Panc1 (cell line): Measurements from ENCODE around the gene SSBP4. TPM values are rescaled to one million over a fixed set of nuclear protein-coding genes. Genes with fewer than 3 reads are reported as not detected.

ENCODE experiments used
- ATAC-seq: fragments of 200-7000 bp; cut with Tn5 transposase; 2 replicates; pipeline ENCODE4 v1.9.1; 2020; ENCODE audit warnings: mild to moderate bottlenecking, moderate library complexity
- BruUV-seq: library from RNA; stranded (reverse); fragments of 400-500 nt; replicated peaks from 2 replicates; lab custom pipeline; 2021; lab: Mats Ljungman, UMichigan
- CTCF ChIA-PET: fragments of 300-600 bp; sonication (Branson Sonifier 250); formaldehyde crosslinking; loops from one replicate; lab custom pipeline; 2022; ENCODE audit warnings: antibody characterized with exemption; lab: Charles Lee
- POLR2A ChIA-PET: fragments of 300-600 bp; sonication (Branson Sonifier 250); formaldehyde crosslinking; loops from one replicate; lab custom pipeline; 2022; ENCODE audit warnings: antibody characterized with exemption; lab: Charles Lee
- DNase-seq: peaks from one replicate; pipeline ENCODE4 v3.0.0-alpha.2; 2010; ENCODE audit warnings: low read depth, low spot score
- H3K27ac ChIP-seq: 2 replicates; pipeline ENCODE4 v1.5.1; 2011; ENCODE audit warnings: mild to moderate bottlenecking, low read length, inconsistent platforms
- H3K27me3 ChIP-seq: fragments of 200-500 bp; sonication (Bioruptor generic); 2 replicates; pipeline ENCODE4 v1.6.0; 2014; ENCODE audit warnings: low read length, inconsistent platforms; ENCODE audit not compliant: control insufficient read depth, insufficient read depth
- H3K36me3 ChIP-seq: fragments of 200-500 bp; sonication (Bioruptor generic); 2 replicates; pipeline ENCODE4 v1.5.1; 2014; ENCODE audit warnings: inconsistent platforms, mild to moderate bottlenecking, low read length, moderate library complexity; ENCODE audit not compliant: control insufficient read depth, insufficient read depth
- H3K4me1 ChIP-seq: 2 replicates; pipeline ENCODE4 v1.5.1; 2011; ENCODE audit warnings: inconsistent platforms, mild to moderate bottlenecking, low read length, moderate library complexity; ENCODE audit not compliant: control insufficient read depth, insufficient read depth
- H3K4me3 ChIP-seq, 2 experiments: 2 replicates each; pipeline ENCODE4 v1.5.1; 2011 to 2012; ENCODE audit warnings: low read depth in 2 of 2, low read length in 2 of 2, mild to moderate bottlenecking in 2 of 2, inconsistent platforms in 1 of 2, moderate library complexity in 1 of 2
- H3K9me3 ChIP-seq: fragments of 200-500 bp; sonication (Bioruptor generic); 2 replicates; pipeline ENCODE4 v1.5.1; 2014; ENCODE audit warnings: low read depth, mild to moderate bottlenecking, inconsistent platforms, low read length, moderate library complexity; ENCODE audit not compliant: control insufficient read depth, insufficient read depth
- CTCF ChIP-seq: fragments of 450-650 bp; IDR thresholded peaks from 2 replicates; pipeline ENCODE4 v1.5.1; 2017; ENCODE audit warnings: mild to moderate bottlenecking
- POLR2AphosphoS5 ChIP-seq: IDR thresholded peaks from 2 replicates; pipeline ENCODE4 v1.6.1; 2012; ENCODE audit warnings: mild to moderate bottlenecking, low read depth, low read length, moderate library complexity
- REST ChIP-seq, 2 experiments: IDR thresholded peaks; 2 replicates each; pipeline ENCODE4 v1.6.1; 2011 to 2012; ENCODE audit warnings: low read depth in 2 of 2, control low read depth in 1 of 2, low read length in 1 of 2, mild to moderate bottlenecking in 1 of 2, moderate library complexity in 1 of 2; ENCODE audit not compliant: insufficient read depth in 1 of 2
- SIN3A ChIP-seq: IDR thresholded peaks from 2 replicates; pipeline ENCODE4 v1.6.1; 2012; ENCODE audit warnings: low read depth, mild to moderate bottlenecking, low read length, moderate library complexity, borderline replicate concordance; ENCODE audit not compliant: insufficient read depth
- TCF7L2 ChIP-seq: IDR thresholded peaks from 2 replicates; pipeline ENCODE4 v1.6.1; 2011; ENCODE audit warnings: mild to moderate bottlenecking, low read depth, low read length, inconsistent platforms
- in situ Hi-C: cut with HindIII; loops from 2 replicates; pipeline ENCODE4 v1.10.0; 2016; ENCODE audit warnings: low sequenced_read_pairs, low pct_unique_long_range_greater_than_20kb
- intact Hi-C: fragments of 100-400 bp; cut with micrococcal nuclease; formaldehyde crosslinking; loops from one replicate; pipeline ENCODE4 v1.10.0; 2022; ENCODE audit not compliant: unreplicated experiment
- total RNA-seq: library from RNA; stranded (reverse); gene quantifications from one replicate; pipeline ENCODE4 v1.2.1, GENCODE V29; 2021; ENCODE audit not compliant: unreplicated experiment

SSBP4 gene
- total RNA-seq, 1 experiment from 2014 or later, result 128 TPM

DNA sequence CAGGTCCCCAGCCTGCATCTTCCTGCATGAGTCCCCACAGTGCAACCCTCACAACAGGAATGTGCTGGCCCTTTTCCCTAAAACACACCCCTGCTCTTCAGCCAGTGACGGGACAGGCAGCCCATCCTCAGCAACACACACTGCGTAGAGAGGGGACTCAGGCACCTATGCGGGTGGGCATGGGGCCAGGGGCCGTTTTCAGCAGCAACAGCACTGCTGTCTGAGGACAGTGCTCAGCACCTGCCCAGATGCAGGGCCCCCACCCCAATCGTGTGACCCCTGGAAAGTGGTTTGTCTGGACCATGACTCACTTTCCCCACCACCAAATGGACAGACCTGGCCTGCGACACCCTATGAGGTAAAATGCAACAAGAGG is 46.8 kb downstream of the SSBP4 start:
- BruUV-seq, result no TSS peak
- in situ Hi-C loops (no loop called here), intact Hi-C loops (no loop called here)
- ChIA-PET CTCF (interaction anchor here (0.5 kb wide), 1 partner anchor 18 kb away, joined by 4 read pairs; no protein-coding TSS in a partner anchor), POLR2A (no interaction called here)
- no peak overlapping the region for H3K27ac ChIP-seq
- no peaks in the 10 kb centered on the region for H3K9me3 ChIP-seq
- no peak overlapping the region for H3K4me3 ChIP-seq
- peaks cover 18% of the 10 kb centered on the region for H3K4me1 ChIP-seq
- TF ChIP-seq TCF7L2 (no peak), REST (IDR thresholded peaks at IDR 0.05; ENCODE audit: insufficient read depth in 1 of 2, low read depth in 2 of 2, low read length in 1 of 2) (no peak), POLR2AphosphoS5 (no peak), CTCF (no peak), SIN3A (no peak)
- H3K36me3 ChIP-seq, result no peaks in the 10 kb centered on the region; the same call in 1 of the 2 replicates
- H3K27me3 ChIP-seq, result no peaks in the 10 kb centered on the region
- DNase-seq (no peak), ATAC-seq (no peak)

- Histone ChIP-seq H3K36me3 (no peaks in the 10 kb centered on the region), H3K9me3 (no peaks in the 10 kb centered on the region), H3K27ac (no peak overlapping the region), H3K4me3 (no peak overlapping the region), H3K27me3 (no peaks in the 10 kb centered on the region), H3K4me1 (peaks cover 18% of the 10 kb centered on the region)
- intact Hi-C loops, result no loop called here
- TF ChIP-seq POLR2AphosphoS5 (no peak), SIN3A (no peak), REST (IDR thresholded peaks at IDR 0.05; ENCODE audit: insufficient read depth in 1 of 2, low read depth in 2 of 2, low read length in 1 of 2) (no peak), TCF7L2 (no peak)
- ChIA-PET CTCF (interaction anchor here (0.5 kb wide), 1 partner anchor 19 kb away, joined by 4 read pairs; no protein-coding TSS in a partner anchor), POLR2A (no interaction called here)
- no TSS peak for BruUV-seq
- DNase-seq (no peak), ATAC-seq (no peak)
- in situ Hi-C loops, result no loop called here
These were observed 47.2 kb downstream of the SSBP4 start for GRCh38 chr19:18466354-18466753.
